ENCODE data around the gene TP53AIP1.

Gene TP53AIP1

DNA sequence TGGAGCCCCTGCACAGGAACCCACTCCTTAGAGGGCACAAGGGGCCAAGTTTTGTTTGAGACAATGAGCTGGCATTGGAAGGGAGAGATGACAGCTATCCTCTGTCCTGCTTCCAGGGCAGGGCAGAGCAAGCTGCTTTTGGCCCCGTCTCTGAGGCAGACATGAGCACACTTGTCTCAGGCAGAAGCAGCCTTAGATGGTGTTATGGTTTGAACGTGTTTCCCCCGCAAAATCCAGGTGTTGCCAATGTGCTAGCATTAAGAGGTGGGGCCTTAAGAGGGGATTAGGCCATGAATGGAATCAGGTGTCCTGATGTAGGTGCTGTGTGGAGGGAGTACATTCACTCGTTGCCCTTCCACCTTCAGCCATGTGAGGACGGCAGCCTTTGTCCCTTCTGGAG lies 2.5 kb downstream of the TP53AIP1 start:
- TF ChIP-seq MYC (IDR thresholded peaks at IDR 0.05; ENCODE audit: low read depth, low read length) (no peak), MAX (IDR thresholded peaks at IDR 0.05; ENCODE audit: low read depth, low read length) (no peak), POLR2A (IDR thresholded peaks at IDR 0.05; ENCODE audit: extremely low read depth, insufficient read length) (no peak)
- TF ChIP-seq, protein P1, sequence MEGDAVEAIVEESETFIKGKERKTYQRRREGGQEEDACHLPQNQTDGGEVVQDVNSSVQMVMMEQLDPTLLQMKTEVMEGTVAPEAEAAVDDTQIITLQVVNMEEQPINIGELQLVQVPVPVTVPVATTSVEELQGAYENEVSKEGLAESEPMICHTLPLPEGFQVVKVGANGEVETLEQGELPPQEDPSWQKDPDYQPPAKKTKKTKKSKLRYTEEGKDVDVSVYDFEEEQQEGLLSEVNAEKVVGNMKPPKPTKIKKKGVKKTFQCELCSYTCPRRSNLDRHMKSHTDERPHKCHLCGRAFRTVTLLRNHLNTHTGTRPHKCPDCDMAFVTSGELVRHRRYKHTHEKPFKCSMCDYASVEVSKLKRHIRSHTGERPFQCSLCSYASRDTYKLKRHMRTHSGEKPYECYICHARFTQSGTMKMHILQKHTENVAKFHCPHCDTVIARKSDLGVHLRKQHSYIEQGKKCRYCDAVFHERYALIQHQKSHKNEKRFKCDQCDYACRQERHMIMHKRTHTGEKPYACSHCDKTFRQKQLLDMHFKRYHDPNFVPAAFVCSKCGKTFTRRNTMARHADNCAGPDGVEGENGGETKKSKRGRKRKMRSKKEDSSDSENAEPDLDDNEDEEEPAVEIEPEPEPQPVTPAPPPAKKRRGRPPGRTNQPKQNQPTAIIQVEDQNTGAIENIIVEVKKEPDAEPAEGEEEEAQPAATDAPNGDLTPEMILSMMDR (IDR thresholded peaks at IDR 0.05; ENCODE audit: low read depth, low read length) = no peak
- DNase-seq (ENCODE audit: low read depth) = no peak
- no peak overlapping the region for H3K4me3 ChIP-seq (ENCODE audit: low read depth, low read length)

DNA sequence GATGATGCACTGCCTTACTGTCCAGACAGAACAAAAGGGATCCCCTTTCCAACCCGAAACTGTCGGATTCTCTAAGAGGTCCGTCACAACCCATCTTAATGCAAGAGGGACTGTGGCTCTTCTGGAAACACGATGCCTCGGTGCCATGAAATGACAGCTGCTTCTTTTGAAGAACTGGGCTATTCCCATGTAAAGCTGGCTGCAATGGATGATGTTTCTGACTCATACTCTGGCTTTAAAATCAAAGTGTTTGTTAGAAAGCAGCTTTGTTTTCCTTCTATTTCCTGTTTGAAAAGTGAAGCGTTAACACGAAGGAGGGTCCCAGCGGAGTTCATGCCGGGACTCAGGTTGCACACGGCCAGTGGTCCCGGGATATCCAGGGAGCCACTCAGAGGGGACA lies 3.1 kb downstream of the TP53AIP1 start:
- H3K4me3 ChIP-seq (ENCODE audit: low read depth, low read length) = no peak overlapping the region
- no peak for DNase-seq (ENCODE audit: low read depth)
- TF ChIP-seq POLR2A (IDR thresholded peaks at IDR 0.05; ENCODE audit: extremely low read depth, insufficient read length) (no peak), MYC (IDR thresholded peaks at IDR 0.05; ENCODE audit: low read depth, low read length) (no peak), MAX (IDR thresholded peaks at IDR 0.05; ENCODE audit: low read depth, low read length) (no peak)
- TF ChIP-seq, protein P1 (IDR thresholded peaks at IDR 0.05; ENCODE audit: low read depth, low read length) = no peak

- DNase-seq (ENCODE audit: low read depth) = no peak
- TF ChIP-seq, protein P1 (IDR thresholded peaks at IDR 0.05; ENCODE audit: low read depth, low read length) = no peak
- TF ChIP-seq MAX (IDR thresholded peaks at IDR 0.05; ENCODE audit: low read depth, low read length) (no peak), MYC (IDR thresholded peaks at IDR 0.05; ENCODE audit: low read depth, low read length) (no peak), POLR2A (IDR thresholded peaks at IDR 0.05; ENCODE audit: extremely low read depth, insufficient read length) (no peak)
- no peak overlapping the region for H3K4me3 ChIP-seq (ENCODE audit: low read depth, low read length)
Measured at GRCh38 chr11:128938156-128938885, 4.3 kb downstream of the TP53AIP1 start.

DNA sequence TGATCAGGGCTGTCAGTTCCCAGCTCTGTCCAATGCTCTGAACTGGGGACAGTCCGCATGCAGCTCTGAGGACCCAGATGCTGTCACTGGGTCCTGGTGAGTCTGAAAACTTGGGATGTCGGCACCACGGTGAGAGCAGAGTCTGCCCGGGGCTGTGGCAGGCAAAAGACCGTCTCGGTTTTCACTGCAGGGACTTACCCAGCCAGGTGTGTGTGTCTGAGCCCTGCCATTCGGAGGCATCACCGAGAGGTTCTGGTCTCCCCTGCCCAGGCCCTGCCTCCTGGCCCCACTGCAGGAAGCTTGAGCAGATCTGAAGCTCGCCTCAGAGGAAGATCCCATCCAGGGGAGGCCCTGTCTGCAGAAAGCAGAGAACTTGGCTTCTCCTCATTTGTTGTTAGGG lies 5.2 kb downstream of the TP53AIP1 start:
- no peak overlapping the region for H3K4me3 ChIP-seq (ENCODE audit: low read depth, low read length)
- DNase-seq (ENCODE audit: low read depth) = no peak
- TF ChIP-seq MYC (IDR thresholded peaks at IDR 0.05; ENCODE audit: low read depth, low read length) (no peak), MAX (IDR thresholded peaks at IDR 0.05; ENCODE audit: low read depth, low read length) (no peak), POLR2A (IDR thresholded peaks at IDR 0.05; ENCODE audit: extremely low read depth, insufficient read length) (no peak)
- TF ChIP-seq, protein P1 (IDR thresholded peaks at IDR 0.05; ENCODE audit: low read depth, low read length) = no peak

DNA sequence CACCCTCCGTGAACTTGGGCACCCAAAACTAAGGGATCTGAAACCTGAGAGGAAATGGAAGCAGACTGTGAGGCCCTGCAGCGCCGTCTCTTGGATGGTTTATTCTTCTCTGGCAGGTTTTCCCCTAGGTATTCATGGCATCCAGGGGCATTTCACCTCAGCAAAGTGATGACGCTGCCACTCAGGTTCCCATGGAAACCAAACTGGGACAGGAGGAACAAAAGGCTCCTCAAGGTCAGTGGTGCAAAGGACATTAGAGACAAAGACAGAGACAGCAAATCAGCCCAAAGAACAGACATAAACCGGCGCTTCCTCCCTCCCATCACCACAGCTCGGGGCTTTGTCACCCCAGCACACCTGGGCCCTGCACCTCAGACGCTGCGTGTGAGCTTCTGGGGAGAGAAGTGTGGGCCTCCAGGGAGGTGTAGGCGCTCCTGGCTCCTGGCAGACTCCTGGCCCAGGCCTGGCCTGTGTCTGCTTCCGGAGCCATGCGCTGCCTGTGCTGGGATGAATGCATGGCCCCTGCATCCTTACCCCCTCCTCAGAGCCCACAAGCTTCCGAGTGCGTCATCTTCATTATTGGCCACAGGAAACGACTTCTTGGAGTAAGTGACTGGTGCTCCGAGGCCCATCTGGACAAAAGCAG lies 5.9 kb downstream of the TP53AIP1 start:
- no peak for DNase-seq (ENCODE audit: low read depth)
- H3K4me3 ChIP-seq (ENCODE audit: low read depth, low read length) = no peak overlapping the region
- TF ChIP-seq MAX (IDR thresholded peaks at IDR 0.05; ENCODE audit: low read depth, low read length) = no peak
- TF ChIP-seq, protein P1 (IDR thresholded peaks at IDR 0.05; ENCODE audit: low read depth, low read length) = no peak
- no peak for TF ChIP-seq POLR2A (IDR thresholded peaks at IDR 0.05; ENCODE audit: extremely low read depth, insufficient read length)
- TF ChIP-seq MYC (IDR thresholded peaks at IDR 0.05; ENCODE audit: low read depth, low read length) = no peak
